Stimulated activated CD4-positive, alpha-beta T cell treated with anti-CD3 and anti-CD28 coated beads, Interleukin-12 subunit alpha, Interleukin-12 subunit beta, amount 100 ng/mL, for 48 hours (primary cell): ENCODE data around the gene KRT74.

ENCODE experiments used
- DNase-seq, 3 donors: peaks; one replicate each; pipeline ENCODE4 v3.0.0-alpha.2; 2020; ENCODE audit warnings: low read depth in 2 of 3, low spot score in 1 of 3

Gene KRT74

GRCh38 chr12:52522346-52523011, 51.2 kb downstream of the KRT74 start:
- no peak for DNase-seq

- no peak for DNase-seq
Measured at GRCh38 chr12:52521568-52522266, 51.9 kb downstream of the KRT74 start.

GRCh38 chr12:52521175-52521567, 52.5 kb downstream of the KRT74 start:
- no peak for DNase-seq

GRCh38 chr12:52519826-52520662, 53.6 kb downstream of the KRT74 start, which contains the start of gene KRT5:
Gene KRT5, minus strand, starts transcription at chr12:52520394. Its CDS starts 98 bp downstream, at chr12:52520296.
- DNase-seq: no peak

- DNase-seq: no peak
Measured at GRCh38 chr12:52519387-52519703, 54.3 kb downstream of the KRT74 start.

- no peak for DNase-seq
Measured at GRCh38 chr12:52518574-52519386, 54.9 kb downstream of the KRT74 start.

- no peak for DNase-seq
Measured at GRCh38 chr12:52517888-52518287, 55.8 kb downstream of the KRT74 start.

- DNase-seq: no peak
Measured at GRCh38 chr12:52517005-52517835, 56.4 kb downstream of the KRT74 start.

- no peak for DNase-seq
Measured at GRCh38 chr12:52515927-52516831, 57.5 kb downstream of the KRT74 start.
